ENCODE results near the gene LRRC18. TPM values are rescaled to one million over a fixed set of nuclear protein-coding genes. Genes with fewer than 3 reads are reported as not detected.

LRRC18 gene
- total RNA-seq, 1 donor from 2014 or later = not detected

DNA sequence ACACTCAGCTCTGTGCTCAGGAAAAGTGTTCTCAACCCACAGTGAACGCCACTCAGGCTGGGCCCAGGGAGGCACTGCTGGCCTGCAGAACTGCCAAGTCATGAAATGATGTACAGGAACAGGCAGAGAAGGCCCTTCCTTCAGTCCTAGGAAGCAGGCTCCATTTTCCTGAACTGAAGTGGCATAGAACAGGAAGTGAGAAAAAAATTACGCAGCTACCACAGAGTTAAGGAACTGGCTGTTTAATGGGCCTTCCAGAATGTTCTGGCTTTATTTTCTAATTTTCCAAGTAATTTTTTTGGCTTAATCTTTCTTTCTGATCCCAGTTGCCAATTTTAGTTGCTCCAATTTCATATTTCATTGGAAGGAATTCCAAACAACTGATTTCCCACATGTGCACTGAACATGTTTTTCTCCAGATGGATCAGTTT, 39.3 kb downstream of the LRRC18 start:
- TF ChIP-seq, protein P1, sequence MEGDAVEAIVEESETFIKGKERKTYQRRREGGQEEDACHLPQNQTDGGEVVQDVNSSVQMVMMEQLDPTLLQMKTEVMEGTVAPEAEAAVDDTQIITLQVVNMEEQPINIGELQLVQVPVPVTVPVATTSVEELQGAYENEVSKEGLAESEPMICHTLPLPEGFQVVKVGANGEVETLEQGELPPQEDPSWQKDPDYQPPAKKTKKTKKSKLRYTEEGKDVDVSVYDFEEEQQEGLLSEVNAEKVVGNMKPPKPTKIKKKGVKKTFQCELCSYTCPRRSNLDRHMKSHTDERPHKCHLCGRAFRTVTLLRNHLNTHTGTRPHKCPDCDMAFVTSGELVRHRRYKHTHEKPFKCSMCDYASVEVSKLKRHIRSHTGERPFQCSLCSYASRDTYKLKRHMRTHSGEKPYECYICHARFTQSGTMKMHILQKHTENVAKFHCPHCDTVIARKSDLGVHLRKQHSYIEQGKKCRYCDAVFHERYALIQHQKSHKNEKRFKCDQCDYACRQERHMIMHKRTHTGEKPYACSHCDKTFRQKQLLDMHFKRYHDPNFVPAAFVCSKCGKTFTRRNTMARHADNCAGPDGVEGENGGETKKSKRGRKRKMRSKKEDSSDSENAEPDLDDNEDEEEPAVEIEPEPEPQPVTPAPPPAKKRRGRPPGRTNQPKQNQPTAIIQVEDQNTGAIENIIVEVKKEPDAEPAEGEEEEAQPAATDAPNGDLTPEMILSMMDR (IDR thresholded peaks at IDR 0.05; ENCODE audit: insufficient read depth, low read length, poor library complexity, severe bottlenecking) = no peak

DNA sequence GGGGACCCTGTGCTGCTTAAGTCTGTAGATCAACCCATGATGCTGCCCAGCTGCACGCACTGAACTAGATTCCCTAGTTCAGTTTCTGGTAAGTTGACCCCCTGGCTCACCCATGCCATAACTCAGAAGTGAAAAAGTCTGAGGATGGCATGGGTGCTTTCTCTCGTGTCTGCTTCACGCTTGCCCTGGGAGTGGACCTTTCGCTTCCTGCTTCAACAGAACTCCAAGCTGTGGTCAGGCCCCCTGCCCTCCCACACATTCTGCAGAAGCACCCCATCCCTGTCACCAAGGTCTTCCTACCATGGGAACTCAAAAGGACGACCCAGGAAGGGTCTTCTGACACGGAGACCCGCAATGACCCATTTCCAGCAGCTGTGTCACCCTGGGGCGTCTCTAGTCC, 39.9 kb downstream of the LRRC18 start:
- no peak for DNase-seq (ENCODE audit: low read depth)
- H3K36me3 ChIP-seq (ENCODE audit: control insufficient read depth, insufficient read depth, low read length) = no peaks in the 10 kb centered on the region
- H3K4me3 ChIP-seq (ENCODE audit: low read depth, low read length) = no peak overlapping the region
- no peaks in the 10 kb centered on the region for H3K27me3 ChIP-seq (ENCODE audit: control insufficient read depth, insufficient read depth, low read length)
- TF ChIP-seq, protein P1 (IDR thresholded peaks at IDR 0.05; ENCODE audit: insufficient read depth, low read length, poor library complexity, severe bottlenecking) = no peak

More for the DNA sequence above, 39.3 kb downstream of the LRRC18 start:
- no peak for DNase-seq (ENCODE audit: low read depth)
- Histone ChIP-seq H3K36me3 (ENCODE audit: control insufficient read depth, insufficient read depth, low read length) (no peaks in the 10 kb centered on the region), H3K4me3 (ENCODE audit: low read depth, low read length) (no peak overlapping the region), H3K27me3 (ENCODE audit: control insufficient read depth, insufficient read depth, low read length) (no peaks in the 10 kb centered on the region)

DNA sequence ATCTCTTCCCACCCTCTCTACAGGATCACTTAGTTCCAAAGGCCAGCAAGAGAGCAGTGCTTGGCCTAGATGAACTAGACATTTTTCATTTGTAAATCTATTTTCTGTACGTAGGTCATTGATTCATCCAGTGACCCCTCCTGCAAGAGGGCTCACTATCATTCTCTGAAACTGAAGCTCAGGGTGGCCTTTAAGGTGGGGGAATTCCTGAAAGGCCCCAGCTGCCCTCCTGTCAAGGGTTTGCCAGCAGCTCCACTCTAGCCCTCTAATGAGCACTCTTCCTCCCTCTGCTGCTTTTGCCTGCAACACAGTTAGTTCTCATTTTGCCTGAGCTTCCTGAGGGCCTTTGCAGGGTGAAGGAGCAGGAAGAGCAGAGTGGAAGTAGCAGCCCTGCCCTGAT, 41.2 kb downstream of the LRRC18 start:
- no peak for DNase-seq (ENCODE audit: low read depth)
- TF ChIP-seq, protein P1 (IDR thresholded peaks at IDR 0.05; ENCODE audit: insufficient read depth, low read length, poor library complexity, severe bottlenecking) = no peak
- Histone ChIP-seq H3K36me3 (ENCODE audit: control insufficient read depth, insufficient read depth, low read length) (no peaks in the 10 kb centered on the region), H3K27me3 (ENCODE audit: control insufficient read depth, insufficient read depth, low read length) (no peaks in the 10 kb centered on the region), H3K4me3 (ENCODE audit: low read depth, low read length) (no peak overlapping the region)

DNA sequence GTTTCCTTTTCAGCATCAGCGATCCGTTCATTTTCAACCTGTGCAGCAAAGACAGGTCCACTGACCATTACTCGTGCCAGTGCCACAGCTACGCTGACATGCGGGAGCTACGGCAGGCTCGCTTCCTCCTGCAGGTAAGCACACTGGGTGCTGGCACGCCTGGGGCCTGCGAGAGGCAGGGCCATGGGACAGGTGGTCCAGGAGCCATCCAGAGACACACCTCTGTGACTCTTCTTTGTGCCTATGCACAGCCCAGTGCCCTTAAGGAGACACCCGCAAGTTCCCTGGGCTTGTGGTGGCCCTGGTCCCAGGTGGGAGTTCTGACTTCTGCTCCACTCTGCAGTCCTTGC, 42.2 kb downstream of the LRRC18 start:
- no peak for DNase-seq (ENCODE audit: low read depth)
- H3K36me3 ChIP-seq (ENCODE audit: control insufficient read depth, insufficient read depth, low read length) = no peaks in the 10 kb centered on the region
- TF ChIP-seq, protein P1 (IDR thresholded peaks at IDR 0.05; ENCODE audit: insufficient read depth, low read length, poor library complexity, severe bottlenecking) = no peak
- no peak overlapping the region for H3K4me3 ChIP-seq (ENCODE audit: low read depth, low read length)
- H3K27me3 ChIP-seq (ENCODE audit: control insufficient read depth, insufficient read depth, low read length) = no peaks in the 10 kb centered on the region

DNA sequence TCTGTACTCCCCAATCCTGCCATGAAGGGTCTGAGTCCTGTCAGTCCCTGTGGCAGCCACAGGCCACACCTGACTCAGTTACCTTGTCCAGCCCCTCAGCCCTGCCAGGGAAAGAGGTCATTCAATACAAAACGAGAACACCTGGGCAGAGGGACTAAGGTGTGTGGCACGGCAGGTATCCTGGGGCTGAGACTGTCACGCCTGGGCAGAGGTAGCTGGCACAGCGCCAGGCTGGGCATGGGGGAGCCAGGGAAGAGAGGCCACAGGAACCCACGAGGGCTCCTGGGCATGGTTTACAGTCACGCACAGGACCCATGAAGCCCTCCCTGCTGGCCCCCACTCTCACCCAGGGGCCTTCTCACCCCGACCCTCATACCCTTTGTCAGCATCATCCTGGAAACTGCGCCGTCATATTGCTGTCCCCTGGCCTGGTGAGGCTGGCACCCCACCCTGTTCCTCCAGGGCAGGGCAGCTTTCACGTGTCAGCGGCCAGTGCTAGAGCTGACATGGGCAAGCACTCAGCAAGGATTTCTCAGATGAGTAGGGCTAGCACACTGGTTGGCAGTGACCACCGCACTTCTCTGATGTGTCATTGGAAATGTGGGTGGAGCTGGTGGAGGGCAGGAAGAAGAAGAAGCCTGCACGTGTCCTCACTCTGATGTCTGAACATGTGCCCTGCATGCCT, 42.7 kb downstream of the LRRC18 start:
- no peaks in the 10 kb centered on the region for H3K36me3 ChIP-seq (ENCODE audit: control insufficient read depth, insufficient read depth, low read length)
- no peak overlapping the region for H3K4me3 ChIP-seq (ENCODE audit: low read depth, low read length)
- TF ChIP-seq, protein P1 (IDR thresholded peaks at IDR 0.05; ENCODE audit: insufficient read depth, low read length, poor library complexity, severe bottlenecking) = no peak
- no peaks in the 10 kb centered on the region for H3K27me3 ChIP-seq (ENCODE audit: control insufficient read depth, insufficient read depth, low read length)
- DNase-seq (ENCODE audit: low read depth) = no peak

DNA sequence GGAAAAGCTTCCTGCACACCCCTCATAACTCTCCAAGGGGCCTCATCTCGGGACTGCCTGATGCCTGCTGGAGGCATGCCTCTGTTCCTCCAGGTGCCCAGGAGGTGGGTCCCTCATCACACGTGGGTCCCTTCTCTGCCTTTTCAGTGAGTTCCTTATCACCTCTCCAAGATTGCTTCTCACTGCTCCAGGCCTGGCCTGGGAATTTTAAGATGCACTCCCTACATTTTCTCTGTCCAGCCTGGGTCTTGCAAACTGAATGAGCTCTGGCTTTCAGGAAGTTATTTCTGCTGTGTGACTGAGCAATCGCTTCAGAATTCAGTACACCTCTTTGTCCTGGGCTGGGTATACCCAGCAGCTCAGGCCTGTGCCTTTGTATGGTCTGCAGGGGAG, 43.8 kb downstream of the LRRC18 start:
- DNase-seq (ENCODE audit: low read depth) = no peak
- TF ChIP-seq, protein P1 (IDR thresholded peaks at IDR 0.05; ENCODE audit: insufficient read depth, low read length, poor library complexity, severe bottlenecking) = no peak

More for the DNA sequence above, 43.8 kb downstream of the LRRC18 start:
- no peak overlapping the region for H3K4me3 ChIP-seq (ENCODE audit: low read depth, low read length)
- H3K27me3 ChIP-seq (ENCODE audit: control insufficient read depth, insufficient read depth, low read length) = no peaks in the 10 kb centered on the region
- H3K36me3 ChIP-seq (ENCODE audit: control insufficient read depth, insufficient read depth, low read length) = no peaks in the 10 kb centered on the region
